A549 (cell line): ENCODE measurements around the gene OR4D1.

Experiments
- NR3C1 ChIP-seq: fragments of >200 bp; sonication (Bioruptor Twin); formaldehyde crosslinking; IDR thresholded peaks from 3 replicates; pipeline ENCODE4 v1.6.1; 2017
- POLR2A ChIP-seq: IDR thresholded peaks from 2 replicates; pipeline ENCODE4 v1.6.1; 2012; ENCODE audit warnings: mild to moderate bottlenecking, low read length
- RAD21 ChIP-seq, 2 experiments: fragments of >200 bp in 1 of 2; sonication (Bioruptor Twin) in 1 of 2; formaldehyde crosslinking in 1 of 2; IDR thresholded peaks in 1 of 2; conservative IDR thresholded peaks in 1 of 2; 2 replicates in 1 of 2; 3 replicates in 1 of 2; pipeline ENCODE4 v1.6.1; 2012 to 2018; ENCODE audit warnings: inconsistent platforms in 1 of 2
- ZC3H11A ChIP-seq: fragments of 450-650 bp; IDR thresholded peaks from 2 replicates; pipeline ENCODE4 v1.6.1; 2014; ENCODE audit warnings: antibody characterized with exemption, mild to moderate bottlenecking
- ZNF302 ChIP-seq: fragments of 250-450 bp; sonication (Bioruptor Pico); IDR thresholded peaks from 2 replicates; pipeline ENCODE4 v1.9.0; 2021; ENCODE audit warnings: inconsistent platforms, mild to moderate bottlenecking, moderate library complexity
- TF ChIP-seq, protein P1 (sequence below): fragments of >200 bp; sonication (Bioruptor Twin); formaldehyde crosslinking; IDR thresholded peaks from 3 replicates; pipeline ENCODE4 v1.5.1; 2016

DNA sequence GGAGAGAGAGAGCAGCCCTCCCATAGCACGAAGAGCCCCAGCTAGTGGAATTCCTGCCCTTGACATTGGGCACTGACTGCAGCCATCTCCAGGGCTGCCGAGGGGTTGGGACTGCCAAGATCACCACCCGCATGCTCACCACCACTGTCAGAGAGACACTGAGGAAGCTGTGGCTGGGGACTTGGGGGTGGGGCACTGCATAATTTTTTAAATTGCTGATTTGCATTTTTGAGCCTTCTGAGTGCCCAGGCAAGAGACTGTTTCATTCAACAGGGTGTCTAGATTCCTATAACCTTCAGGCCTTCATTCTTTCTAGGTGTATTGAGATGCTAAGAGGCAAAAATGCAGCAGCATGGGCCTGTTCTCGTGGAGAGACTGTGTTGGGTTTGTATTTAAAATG, 35.3 kb downstream of the OR4D1 start:
- TF ChIP-seq POLR2A, result no peak
- no peak for TF ChIP-seq ZNF302 (CRISPR knock-in tag)
- TF ChIP-seq NR3C1, result no peak
- TF ChIP-seq, protein P1, sequence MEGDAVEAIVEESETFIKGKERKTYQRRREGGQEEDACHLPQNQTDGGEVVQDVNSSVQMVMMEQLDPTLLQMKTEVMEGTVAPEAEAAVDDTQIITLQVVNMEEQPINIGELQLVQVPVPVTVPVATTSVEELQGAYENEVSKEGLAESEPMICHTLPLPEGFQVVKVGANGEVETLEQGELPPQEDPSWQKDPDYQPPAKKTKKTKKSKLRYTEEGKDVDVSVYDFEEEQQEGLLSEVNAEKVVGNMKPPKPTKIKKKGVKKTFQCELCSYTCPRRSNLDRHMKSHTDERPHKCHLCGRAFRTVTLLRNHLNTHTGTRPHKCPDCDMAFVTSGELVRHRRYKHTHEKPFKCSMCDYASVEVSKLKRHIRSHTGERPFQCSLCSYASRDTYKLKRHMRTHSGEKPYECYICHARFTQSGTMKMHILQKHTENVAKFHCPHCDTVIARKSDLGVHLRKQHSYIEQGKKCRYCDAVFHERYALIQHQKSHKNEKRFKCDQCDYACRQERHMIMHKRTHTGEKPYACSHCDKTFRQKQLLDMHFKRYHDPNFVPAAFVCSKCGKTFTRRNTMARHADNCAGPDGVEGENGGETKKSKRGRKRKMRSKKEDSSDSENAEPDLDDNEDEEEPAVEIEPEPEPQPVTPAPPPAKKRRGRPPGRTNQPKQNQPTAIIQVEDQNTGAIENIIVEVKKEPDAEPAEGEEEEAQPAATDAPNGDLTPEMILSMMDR, result no peak
- TF ChIP-seq ZC3H11A, result no peak
- TF ChIP-seq RAD21 (conservative IDR thresholded peaks at IDR 0.05 in 1 of 2, IDR thresholded peaks at IDR 0.05 in 1 of 2), result no peak
